GM23248 (cell line): ENCODE measurements around the gene MGAT4C. TPM values are rescaled to one million over a fixed set of nuclear protein-coding genes. Genes with fewer than 3 reads are reported as not detected.

Experiments
- DNase-seq: peaks from one replicate; pipeline ENCODE4 v3.0.0-alpha.2; 2015
- H2AFZ ChIP-seq: fragments of 200-600 bp; sonication (generic); 2 replicates; pipeline ENCODE4 v1.6.1; 2016; ENCODE audit warnings: antibody characterized with exemption
- H3F3A ChIP-seq: fragments of 200-600 bp; sonication (generic); 2 replicates; pipeline ENCODE4 v1.6.1; 2016; ENCODE audit warnings: mild to moderate bottlenecking, antibody characterized with exemption, mixed run types; ENCODE audit not compliant: insufficient read depth
- H3K27ac ChIP-seq: fragments of 200-600 bp; sonication (generic); 2 replicates; pipeline ENCODE4 v1.5.1; 2016; ENCODE audit warnings: mild to moderate bottlenecking
- H3K27me3 ChIP-seq: fragments of 200-600 bp; sonication (generic); replicated peaks from 2 replicates; pipeline ENCODE4 v1.6.1; 2016; ENCODE audit warnings: mild to moderate bottlenecking; ENCODE audit not compliant: insufficient read depth
- H3K36me3 ChIP-seq: fragments of 200-600 bp; sonication (generic); 2 replicates; pipeline ENCODE4 v1.6.1; 2016; ENCODE audit warnings: low read depth, mild to moderate bottlenecking
- H3K4me1 ChIP-seq: fragments of 200-600 bp; sonication (generic); 2 replicates; pipeline ENCODE4 v1.6.1; 2016; ENCODE audit warnings: mild to moderate bottlenecking; ENCODE audit not compliant: insufficient read depth
- H3K4me2 ChIP-seq: fragments of 200-600 bp; sonication (generic); one replicate; pipeline ENCODE4 v1.6.1; 2016; ENCODE audit warnings: mild to moderate bottlenecking; ENCODE audit not compliant: unreplicated experiment
- H3K4me3 ChIP-seq: fragments of 200-600 bp; sonication (generic); 2 replicates; pipeline ENCODE4 v1.5.1; 2016; ENCODE audit warnings: mild to moderate bottlenecking
- H3K79me2 ChIP-seq: fragments of 200-600 bp; sonication (generic); 2 replicates; pipeline ENCODE4 v1.6.1; 2016; ENCODE audit warnings: mild to moderate bottlenecking; ENCODE audit not compliant: insufficient read depth
- H3K9ac ChIP-seq: fragments of 200-600 bp; sonication (generic); 2 replicates; pipeline ENCODE4 v1.6.1; 2016; ENCODE audit warnings: mild to moderate bottlenecking
- H3K9me2 ChIP-seq: fragments of 200-600 bp; sonication (generic); 2 replicates; pipeline ENCODE4 v1.6.1; 2016; ENCODE audit warnings: mixed run types, mild to moderate bottlenecking, moderate library complexity; ENCODE audit not compliant: insufficient read depth
- H3K9me3 ChIP-seq: fragments of 200-600 bp; sonication (generic); one replicate; pipeline ENCODE4 v1.6.1; 2017; ENCODE audit warnings: low read depth
- H4K20me1 ChIP-seq: fragments of 200-600 bp; sonication (generic); 2 replicates; pipeline ENCODE4 v1.6.0; 2016; ENCODE audit not compliant: insufficient read depth
- EZH2 ChIP-seq: fragments of 200-600 bp; sonication (generic); IDR thresholded peaks from 2 replicates; pipeline ENCODE4 v1.6.1; 2018; ENCODE audit warnings: antibody characterized with exemption, mild to moderate bottlenecking; ENCODE audit not compliant: insufficient read depth, poor library complexity, severe bottlenecking
- EZH2phosphoT487 ChIP-seq: fragments of 200-600 bp; sonication (generic); IDR thresholded peaks from 2 replicates; pipeline ENCODE4 v1.6.1; 2018; ENCODE audit warnings: antibody characterized with exemption, moderate library complexity, mild to moderate bottlenecking, low read depth; ENCODE audit not compliant: insufficient read depth
- WGBS, 2 experiments: methylation state at CpG; one replicate each; pipeline ENCODE4 v1.1.6; 2015 to 2017; ENCODE audit warnings: low lambda C conversion rate in 2 of 2, low coverage in 1 of 2; ENCODE audit errors: missing lambda C conversion rate in 2 of 2; 5-methylcytosine and 5-hydroxymethylcytosine counted together
- in situ Hi-C: fragments of 300-500 bp; cut with MboI; formaldehyde crosslinking; loops from 2 replicates; pipeline ENCODE4 v1.15.0; 2020
- polyA plus RNA-seq: library from polyadenylated mRNA; unstranded; fragments of >200 nt; fragmentation: Nextera tagmentation; extraction: Ambion mirVana; gene quantifications from 2 replicates; pipeline ENCODE4 v1.2.1, GENCODE V29; 2016
- total RNA-seq: library from RNA; depleted of rRNA; stranded (reverse); fragments of >200 nt; shearing (Covaris generic); gene quantifications from 2 replicates; pipeline ENCODE4 v1.2.3, GENCODE V29; 2014

Gene MGAT4C
- total and polyA plus RNA-seq, 2 experiments from 2014 or later: not detected

- H3K9me3 ChIP-seq: no peaks in the 10 kb centered on the region
- H3K79me2 ChIP-seq: no peaks in the 10 kb centered on the region
- H3K4me3 ChIP-seq: no peak overlapping the region
- no peaks in the 10 kb centered on the region for H3F3A ChIP-seq
- H3K4me2 ChIP-seq: no peak overlapping the region
- no peak overlapping the region for H3K9ac ChIP-seq
- no peaks in the 10 kb centered on the region for H3K36me3 ChIP-seq
- H4K20me1 ChIP-seq: no peaks in the 10 kb centered on the region
- no peak overlapping the region for H2AFZ ChIP-seq
- in situ Hi-C loops: loop anchor here (25.0 kb wide), 1 partner anchor 949 kb away; no protein-coding TSS in a partner anchor
- no peaks in the 10 kb centered on the region for H3K4me1 ChIP-seq
- TF ChIP-seq EZH2: no peak
- no peak for TF ChIP-seq EZH2phosphoT487
- H3K27ac ChIP-seq: no peak overlapping the region
- H3K9me2 ChIP-seq: no peaks in the 10 kb centered on the region
- no peaks in the 10 kb centered on the region for H3K27me3 ChIP-seq
- no peak for DNase-seq
Measured at GRCh38 chr12:85963326-85963725, 292.9 kb downstream of the MGAT4C start.

GRCh38 chr12:85956081-85956480 is 300.1 kb downstream of the MGAT4C start:
- TF ChIP-seq EZH2 (no peak), EZH2phosphoT487 (no peak)
- in situ Hi-C loops: loop anchor here (25.0 kb wide), 1 partner anchor 956 kb away; no protein-coding TSS in a partner anchor
- DNase-seq: no peak

GRCh38 chr12:85955127-85955526 is 301.1 kb downstream of the MGAT4C start:
- TF ChIP-seq EZH2 (no peak), EZH2phosphoT487 (no peak)
- no peak overlapping the region for H3K27ac ChIP-seq
- no peaks in the 10 kb centered on the region for H3K4me1 ChIP-seq
- no peak overlapping the region for H3K9ac ChIP-seq
- no peaks in the 10 kb centered on the region for H3K9me2 ChIP-seq
- H2AFZ ChIP-seq: no peak overlapping the region
- 24 to 27% methylated on average over 1 of the region's 1 CpG for WGBS, 2 experiments
- H3K27me3 ChIP-seq: no peaks in the 10 kb centered on the region
- DNase-seq: peak; percentile 3
- in situ Hi-C loops: loop anchor here (25.0 kb wide), 1 partner anchor 957 kb away; no protein-coding TSS in a partner anchor
- H3K4me3 ChIP-seq: no peak overlapping the region
- H4K20me1 ChIP-seq: no peaks in the 10 kb centered on the region
- H3K79me2 ChIP-seq: no peaks in the 10 kb centered on the region
- no peaks in the 10 kb centered on the region for H3K9me3 ChIP-seq
- no peak overlapping the region for H3K4me2 ChIP-seq
- H3F3A ChIP-seq: no peaks in the 10 kb centered on the region
- no peaks in the 10 kb centered on the region for H3K36me3 ChIP-seq

More at GRCh38 chr12:85956081-85956480, 300.1 kb downstream of the MGAT4C start:
- H3K4me1 ChIP-seq: no peaks in the 10 kb centered on the region
- no peaks in the 10 kb centered on the region for H3K9me2 ChIP-seq
- H3K4me3 ChIP-seq: no peak overlapping the region
- 3 to 4% methylated on average over 2 of the region's 2 CpGs for WGBS, 2 experiments
- no peak overlapping the region for H3K9ac ChIP-seq
- H4K20me1 ChIP-seq: no peaks in the 10 kb centered on the region
- no peaks in the 10 kb centered on the region for H3K27me3 ChIP-seq
- H3K27ac ChIP-seq: no peak overlapping the region
- no peak overlapping the region for H2AFZ ChIP-seq
- no peak overlapping the region for H3K4me2 ChIP-seq
- H3K9me3 ChIP-seq: no peaks in the 10 kb centered on the region
- H3K36me3 ChIP-seq: no peaks in the 10 kb centered on the region
- H3F3A ChIP-seq: no peaks in the 10 kb centered on the region
- no peaks in the 10 kb centered on the region for H3K79me2 ChIP-seq

GRCh38 chr12:85951823-85952222 is 304.4 kb downstream of the MGAT4C start:
- in situ Hi-C loops: loop anchor here (25.0 kb wide), 1 partner anchor 960 kb away; no protein-coding TSS in a partner anchor
- Histone ChIP-seq H3K79me2 (no peaks in the 10 kb centered on the region), H3K9ac (no peak overlapping the region), H4K20me1 (no peaks in the 10 kb centered on the region), H3K4me2 (no peak overlapping the region), H3K27me3 (no peaks in the 10 kb centered on the region), H3K27ac (no peak overlapping the region), H3K36me3 (no peaks in the 10 kb centered on the region), H3K4me1 (no peaks in the 10 kb centered on the region), H3K9me3 (no peaks in the 10 kb centered on the region), H3K4me3 (no peak overlapping the region), H3K9me2 (no peaks in the 10 kb centered on the region), H3F3A (no peaks in the 10 kb centered on the region), H2AFZ (no peak overlapping the region)
- peak; percentile 18 for DNase-seq
- TF ChIP-seq EZH2phosphoT487: no peak
- TF ChIP-seq EZH2: no peak
- WGBS, 2 experiments: 0 to 2% methylated on average over 1 of the region's 1 CpG

GRCh38 chr12:85949253-85949652 is 306.9 kb downstream of the MGAT4C start:
- WGBS, 2 experiments: 0 to 13% methylated on average over 1 of the region's 1 CpG

More at GRCh38 chr12:85949253-85949652, 306.9 kb downstream of the MGAT4C start:
- no peak overlapping the region for H2AFZ ChIP-seq
- no peaks in the 10 kb centered on the region for H3F3A ChIP-seq
- in situ Hi-C loops: no loop called here
- no peak overlapping the region for H3K4me3 ChIP-seq
- no peaks in the 10 kb centered on the region for H3K79me2 ChIP-seq
- no peak overlapping the region for H3K4me2 ChIP-seq
- no peaks in the 10 kb centered on the region for H3K27me3 ChIP-seq
- DNase-seq: no peak
- TF ChIP-seq EZH2 (no peak), EZH2phosphoT487 (no peak)
- no peaks in the 10 kb centered on the region for H3K36me3 ChIP-seq
- H3K27ac ChIP-seq: no peak overlapping the region
- H3K9me3 ChIP-seq: no peaks in the 10 kb centered on the region
- no peak overlapping the region for H3K9ac ChIP-seq
- H4K20me1 ChIP-seq: no peaks in the 10 kb centered on the region
- H3K9me2 ChIP-seq: no peaks in the 10 kb centered on the region
- H3K4me1 ChIP-seq: no peaks in the 10 kb centered on the region
